GM23248 (cell line): ENCODE measurements around the gene SCRN2.

Source experiments
- EZH2 ChIP-seq: fragments of 200-600 bp; sonication (generic); IDR thresholded peaks from 2 replicates; pipeline ENCODE4 v1.6.1; 2018; ENCODE audit warnings: antibody characterized with exemption, mild to moderate bottlenecking; ENCODE audit not compliant: insufficient read depth, poor library complexity, severe bottlenecking
- EZH2phosphoT487 ChIP-seq: fragments of 200-600 bp; sonication (generic); IDR thresholded peaks from 2 replicates; pipeline ENCODE4 v1.6.1; 2018; ENCODE audit warnings: antibody characterized with exemption, moderate library complexity, mild to moderate bottlenecking, low read depth; ENCODE audit not compliant: insufficient read depth

DNA sequence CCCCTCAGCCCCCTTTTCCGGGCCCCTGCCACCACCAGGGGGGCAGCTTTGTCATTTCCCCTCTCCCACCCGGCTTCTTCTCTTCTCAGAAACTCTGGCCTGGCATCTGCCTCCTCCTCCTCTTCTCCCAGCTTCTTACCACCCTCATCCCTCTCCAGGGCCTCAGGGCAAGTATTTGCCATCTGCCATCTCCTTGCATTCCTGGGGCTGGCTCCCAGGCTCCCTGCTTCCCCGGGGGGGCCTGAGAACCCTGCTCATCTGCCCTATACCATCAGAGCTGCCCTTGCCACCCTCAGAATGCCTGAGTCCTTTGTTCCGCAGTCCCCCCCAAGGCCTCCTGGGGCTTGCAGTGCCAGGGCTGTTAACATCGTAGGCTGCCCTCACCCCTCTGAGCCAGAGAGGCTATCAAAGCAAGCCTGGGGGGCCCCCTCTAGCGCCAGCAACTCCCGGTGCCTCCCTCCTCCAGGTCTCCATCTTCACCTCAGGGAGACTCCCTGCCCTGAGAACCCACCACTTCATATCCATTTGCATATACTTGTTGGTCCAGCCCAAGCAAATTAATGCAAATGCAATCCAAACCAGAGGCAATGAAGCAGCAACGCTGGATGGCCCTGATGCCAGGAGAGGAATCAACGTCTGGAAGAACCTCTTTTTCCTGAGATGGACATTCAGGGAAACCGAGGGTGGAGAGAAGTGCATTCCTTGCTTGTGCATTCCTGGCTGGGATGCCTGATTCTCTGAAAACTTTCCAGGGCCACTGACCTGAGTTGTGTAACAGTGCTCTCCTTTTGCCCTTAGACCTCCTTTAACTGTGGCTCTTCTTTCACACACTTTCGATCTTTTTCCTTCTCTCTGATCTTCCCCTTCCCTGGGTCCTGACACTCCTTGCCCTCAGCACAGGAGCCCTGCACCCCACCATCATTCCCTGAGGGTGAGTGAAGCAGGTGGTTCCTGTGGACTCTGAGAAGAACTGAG is 34.2 kb upstream of the SCRN2 start:
- no peak for TF ChIP-seq EZH2phosphoT487
- TF ChIP-seq EZH2: no peak
